ENCODE measurements around the gene CTSW. TPM values are rescaled to one million over a fixed set of nuclear protein-coding genes. Genes with fewer than 3 reads are reported as not detected.
A peak's percentile ranks its signal among the peaks of the same experiment; 100 is the strongest.

The CTSW gene
- total RNA-seq, 2 donors from 2014 or later: not detected

GRCh38 chr11:65892661-65893317 lies 13.2 kb downstream of the CTSW start:
- Mint-ChIP-seq H3K36me3 (ENCODE audit: low read depth) (no peaks in the 10 kb centered on the region), H3K4me3 (peak overlapping the region; percentile 96), H3K27me3 (ENCODE audit: insufficient read depth) (peaks cover 36% of the 10 kb centered on the region), H3K9me3 (no peaks in the 10 kb centered on the region), H3K27ac (peak overlapping the region; percentile 69), H3K4me1 (peaks cover 26% of the 10 kb centered on the region)
- TF ChIP-seq CTCF (conservative IDR thresholded peaks at IDR 0.05): no peak
- Histone ChIP-seq H3K4me3 (ENCODE audit: low read length) (no peak overlapping the region), H3K9ac (ENCODE audit: extremely low read depth, low read length, poor library complexity, severe bottlenecking) (no peak overlapping the region), H3K27me3 (ENCODE audit: control insufficient read depth, insufficient read depth, low read length, poor library complexity, severe bottlenecking) (no peaks in the 10 kb centered on the region), H3K4me1 (ENCODE audit: control insufficient read depth, insufficient read depth, low read length) (no peaks in the 10 kb centered on the region), H3K9me3 (ENCODE audit: control insufficient read depth, low read length) (no peaks in the 10 kb centered on the region), H3K36me3 (ENCODE audit: control insufficient read depth, insufficient read depth, low read length) (no peaks in the 10 kb centered on the region), H3K27ac (ENCODE audit: low read depth, low read length) (no peak overlapping the region)
- DNase-seq: no peak
- 92 to 94% methylated on average over 5 to 10 of the region's 10 CpGs for WGBS, 2 experiments (ENCODE audit: insufficient coverage in 1 of 2, insufficient read length in 1 of 2)

- DNase-seq: no peak
- no peak overlapping the region for H3K9ac ChIP-seq (ENCODE audit: extremely low read depth, low read length, poor library complexity, severe bottlenecking)
- H3K4me1 ChIP-seq (ENCODE audit: control insufficient read depth, insufficient read depth, low read length): no peaks in the 10 kb centered on the region
- peaks cover 12% of the 10 kb centered on the region for H3K27me3 ChIP-seq (ENCODE audit: control insufficient read depth, insufficient read depth, low read length, poor library complexity, severe bottlenecking)
- 90 to 93% methylated on average over 6 to 16 of the region's 16 CpGs for WGBS, 2 experiments (ENCODE audit: insufficient coverage in 1 of 2, insufficient read length in 1 of 2)
- peaks cover 21% of the 10 kb centered on the region for H3K4me1 Mint-ChIP-seq
- H3K4me3 Mint-ChIP-seq: no peak overlapping the region
- no peaks in the 10 kb centered on the region for H3K9me3 Mint-ChIP-seq
- no peak overlapping the region for H3K4me3 ChIP-seq (ENCODE audit: low read length)
- peaks cover 47% of the 10 kb centered on the region for H3K27me3 Mint-ChIP-seq (ENCODE audit: insufficient read depth)
- no peaks in the 10 kb centered on the region for H3K36me3 Mint-ChIP-seq (ENCODE audit: low read depth)
- no peak overlapping the region for H3K27ac ChIP-seq (ENCODE audit: low read depth, low read length)
- no peaks in the 10 kb centered on the region for H3K36me3 ChIP-seq (ENCODE audit: control insufficient read depth, insufficient read depth, low read length)
- H3K27ac Mint-ChIP-seq: no peak overlapping the region
- TF ChIP-seq CTCF (conservative IDR thresholded peaks at IDR 0.05): no peak
- H3K9me3 ChIP-seq (ENCODE audit: control insufficient read depth, low read length): no peaks in the 10 kb centered on the region
These were observed 14.5 kb downstream of the CTSW start for GRCh38 chr11:65894034-65894591.

- Mint-ChIP-seq H3K4me1 (peaks cover 11% of the 10 kb centered on the region), H3K36me3 (ENCODE audit: low read depth) (no peaks in the 10 kb centered on the region), H3K27me3 (ENCODE audit: insufficient read depth) (peaks cover 46% of the 10 kb centered on the region), H3K9me3 (no peaks in the 10 kb centered on the region), H3K27ac (no peak overlapping the region), H3K4me3 (no peak overlapping the region)
- DNase-seq: no peak
- Histone ChIP-seq H3K9me3 (ENCODE audit: control insufficient read depth, low read length) (no peaks in the 10 kb centered on the region), H3K9ac (ENCODE audit: extremely low read depth, low read length, poor library complexity, severe bottlenecking) (no peak overlapping the region), H3K36me3 (ENCODE audit: control insufficient read depth, insufficient read depth, low read length) (no peaks in the 10 kb centered on the region), H3K4me1 (ENCODE audit: control insufficient read depth, insufficient read depth, low read length) (no peaks in the 10 kb centered on the region), H3K27ac (ENCODE audit: low read depth, low read length) (no peak overlapping the region), H3K4me3 (ENCODE audit: low read length) (no peak overlapping the region), H3K27me3 (ENCODE audit: control insufficient read depth, insufficient read depth, low read length, poor library complexity, severe bottlenecking) (peaks cover 25% of the 10 kb centered on the region)
- 89% methylated on average over 5 of the region's 5 CpGs; no CpG with 5 or more reads in 1 of the 2 experiments for WGBS, 2 experiments (ENCODE audit: insufficient coverage in 1 of 2, insufficient read length in 1 of 2)
- TF ChIP-seq CTCF (conservative IDR thresholded peaks at IDR 0.05): no peak
These were observed 15.9 kb downstream of the CTSW start for GRCh38 chr11:65895482-65895981.
